Lung (tissue), 12 donors: ENCODE measurements around the gene ALOX12. TPM values are rescaled to one million over a fixed set of nuclear protein-coding genes. Genes with fewer than 3 reads are reported as not detected.
A peak's percentile ranks its signal among the peaks of the same experiment; 100 is the strongest.

ENCODE experiments used
- ATAC-seq: fragments of 200-7000 bp; cut with Tn5 transposase; one replicate; pipeline ENCODE4 v1.9.1; 2020; ENCODE audit warnings: moderate number of reproducible peaks; ENCODE audit not compliant: insufficient read depth, low FRiP score
- DNase-seq, 3 donors: peaks; one replicate each; pipeline ENCODE4 v3.0.0-alpha.2; 2013 to 2017
- H3K27ac ChIP-seq, 2 donors: one replicate each; pipeline ENCODE4 v1.5.1; 2013; ENCODE audit warnings: mild to moderate bottlenecking in 2 of 2, moderate library complexity in 2 of 2, control low read depth in 1 of 2, inconsistent platforms in 1 of 2, low read depth in 1 of 2, low read length in 1 of 2
- H3K27me3 ChIP-seq, 3 donors: one replicate each; pipeline ENCODE4 v1.5.1; 2013; ENCODE audit warnings: low read length in 2 of 3; ENCODE audit not compliant: control insufficient read depth in 3 of 3, insufficient read depth in 3 of 3
- H3K36me3 ChIP-seq, 4 donors: one replicate each; pipeline ENCODE4 v1.5.1; 2013; ENCODE audit warnings: low read length in 4 of 4, mild to moderate bottlenecking in 1 of 4, moderate library complexity in 1 of 4; ENCODE audit not compliant: control insufficient read depth in 4 of 4, insufficient read depth in 4 of 4
- H3K4me1 ChIP-seq, 5 donors: one replicate each; pipeline ENCODE4 v1.5.1; 2013; ENCODE audit warnings: low read length in 5 of 5, mild to moderate bottlenecking in 2 of 5, moderate library complexity in 1 of 5; ENCODE audit not compliant: control insufficient read depth in 5 of 5, insufficient read depth in 5 of 5
- H3K4me3 ChIP-seq: one replicate; pipeline ENCODE4 v1.5.1; 2013; ENCODE audit warnings: mild to moderate bottlenecking, control low read depth, moderate library complexity
- H3K9ac ChIP-seq, 2 donors: one replicate each; pipeline ENCODE4 v1.5.1; 2013; ENCODE audit warnings: low read length in 2 of 2, control low read depth in 1 of 2; ENCODE audit not compliant: insufficient read depth in 1 of 2
- H3K9me3 ChIP-seq, 4 donors: one replicate each; pipeline ENCODE4 v1.5.1; 2013; ENCODE audit warnings: low read length in 3 of 4, mild to moderate bottlenecking in 1 of 4, moderate library complexity in 1 of 4; ENCODE audit not compliant: control insufficient read depth in 4 of 4, insufficient read depth in 3 of 4
- CTCF ChIP-seq: IDR thresholded peaks from 2 replicates; pipeline ENCODE4 v1.5.1; 2012; ENCODE audit warnings: mild to moderate bottlenecking; ENCODE audit errors: control extremely low read depth, extremely low read depth
- WGBS, 2 donors: extraction: QIAGEN DNeasy Blood & Tissue Kit; methylation state at CpG; one replicate each; pipeline ENCODE4 v1.1.7; 2013; 5-methylcytosine and 5-hydroxymethylcytosine counted together
- polyA plus RNA-seq, 2 donors: library from polyadenylated mRNA; stranded (reverse); fragments of 200-250 nt; gene quantifications; one replicate each; pipeline ENCODE4 v1.2.1, GENCODE V29; 2013
- total RNA-seq, 2 donors: library from RNA; depleted of rRNA in 1 of 2; stranded (reverse); fragments of >200 nt in 1 of 2; gene quantifications; one replicate each; pipeline ENCODE4 v1.2.1, GENCODE V29; 2014 to 2021
- donor health status: control.
- donor health status: control.
- donor health status: Bipolar disorder and iron deficiency.
- donor health status: healthy.
- donor health status: DM: yes; HTN: yes; CAD: no.

ALOX12 gene
- total and polyA plus RNA-seq, 4 donors, result 0.21 to 0.95 (median 0.45) TPM

- ATAC-seq, result no peak
- peak overlapping the region in 1 of 2 donors; percentile 76 for H3K27ac ChIP-seq
- H3K9ac ChIP-seq, result no peak overlapping the region
- TF ChIP-seq CTCF, result no peak
- H3K36me3 ChIP-seq, result no peaks in the 10 kb centered on the region
- H3K9me3 ChIP-seq, result no peaks in the 10 kb centered on the region
- no peak for DNase-seq
- peaks cover 0 to 36% (median 25%) of the 10 kb centered on the region in 3 donors for H3K27me3 ChIP-seq
- H3K4me1 ChIP-seq, result peaks cover 0 to 28% (median 14%) of the 10 kb centered on the region in 5 donors
- H3K4me3 ChIP-seq, result peak overlapping the region; percentile 37
- 1 to 4% methylated on average over 21 of the region's 21 CpGs for WGBS, 2 donors
These were observed 47.3 kb downstream of the ALOX12 start for GRCh38 chr17:7043182-7043496.

GRCh38 chr17:7043497-7044198, 47.8 kb downstream of the ALOX12 start, which contains the start of gene SLC16A11:
SLC16A11 (minus strand) TSS chr17:7044092; CDS start chr17:7043513, 579 bp downstream.
- peak in 2 of 3 donors; percentile 61 to 66 for DNase-seq
- H3K4me1 ChIP-seq, result peaks cover 0 to 28% (median 12%) of the 10 kb centered on the region in 5 donors
- H3K36me3 ChIP-seq, result no peaks in the 10 kb centered on the region
- peak; percentile 21 for ATAC-seq
- WGBS, 2 donors, result 2 to 6% methylated on average over 53 to 58 of the region's 58 CpGs
- no peak within 1 kb of the TSS for H3K9ac ChIP-seq
- peak within 1 kb of the TSS; percentile 37 for H3K4me3 ChIP-seq
- no peaks in the 10 kb centered on the region for H3K9me3 ChIP-seq
- no peak for TF ChIP-seq CTCF
- H3K27ac ChIP-seq, result peak within 1 kb of the TSS in 1 of 2 donors; percentile 76
- H3K27me3 ChIP-seq, result peaks cover 0 to 37% (median 25%) of the 10 kb centered on the region in 3 donors

DNA sequence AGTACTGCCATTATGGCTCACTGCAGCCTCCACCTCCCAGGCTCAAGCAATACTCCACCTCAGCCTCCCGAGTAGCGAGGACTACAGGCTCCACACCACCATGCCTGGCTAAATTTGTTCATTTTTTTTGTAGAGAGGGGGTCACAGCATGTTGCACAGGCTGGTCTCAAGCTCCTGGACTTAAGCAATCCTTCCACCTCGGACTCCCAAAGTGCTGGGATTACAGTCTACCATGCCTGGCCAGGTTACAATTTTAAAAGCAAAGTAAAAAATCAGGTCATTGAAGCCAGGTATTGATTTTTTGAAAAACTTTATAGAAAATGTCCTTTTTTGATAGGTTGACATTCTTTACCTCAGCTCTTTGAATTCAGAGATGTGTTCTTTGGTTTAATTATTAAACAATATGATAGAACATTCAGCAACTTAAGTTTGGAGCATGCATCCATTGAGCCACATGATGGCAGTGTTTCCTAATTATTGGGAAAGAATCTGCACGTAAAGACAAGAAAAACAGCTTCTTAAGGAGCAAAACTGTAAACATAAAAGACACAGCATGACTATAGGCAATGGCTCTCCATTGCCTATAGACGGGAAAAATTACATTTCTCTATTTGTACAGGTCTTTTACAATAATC, 49.8 kb downstream of the ALOX12 start:
- TF ChIP-seq CTCF, result peak; percentile 86
- WGBS, 2 donors, result 25 to 30% methylated on average over 5 of the region's 5 CpGs
- H3K4me3 ChIP-seq, result no peak overlapping the region

More for the DNA sequence above, 49.8 kb downstream of the ALOX12 start:
- no peak overlapping the region for H3K9ac ChIP-seq
- H3K27ac ChIP-seq, result peak overlapping the region in 1 of 2 donors; percentile 60
- peaks cover 0 to 41% (median 25%) of the 10 kb centered on the region in 3 donors for H3K27me3 ChIP-seq
- no peaks in the 10 kb centered on the region for H3K36me3 ChIP-seq
- no peak for ATAC-seq
- peak; percentile 62 to 93 (median 89) for DNase-seq
- H3K4me1 ChIP-seq, result peaks cover 0 to 28% (median 12%) of the 10 kb centered on the region in 5 donors
- H3K9me3 ChIP-seq, result no peaks in the 10 kb centered on the region
